Amygdala (tissue), 56 donors: ENCODE data around the gene NTN4.
"Not testable (repeated sequence)": the region's sequence is repeated elsewhere in the genome, so short reads cannot be mapped to it uniquely, and the experiment has no call there.

Source experiments
- DNase-seq, 56 donors: peaks; one replicate each; lab custom pipeline; 2025; lab: John Stamatoyannopoulos, UW

Gene NTN4

GRCh38 chr12:95633732-95634465 is 156.7 kb downstream of the NTN4 start:
- no peak for DNase-seq

GRCh38 chr12:95633049-95633731 is 157.4 kb downstream of the NTN4 start:
- DNase-seq, result peak in 1 of 56 donors; percentile 6

- no peak for DNase-seq
Observed at GRCh38 chr12:95630496-95630895, 160.1 kb downstream of the NTN4 start.

DNA sequence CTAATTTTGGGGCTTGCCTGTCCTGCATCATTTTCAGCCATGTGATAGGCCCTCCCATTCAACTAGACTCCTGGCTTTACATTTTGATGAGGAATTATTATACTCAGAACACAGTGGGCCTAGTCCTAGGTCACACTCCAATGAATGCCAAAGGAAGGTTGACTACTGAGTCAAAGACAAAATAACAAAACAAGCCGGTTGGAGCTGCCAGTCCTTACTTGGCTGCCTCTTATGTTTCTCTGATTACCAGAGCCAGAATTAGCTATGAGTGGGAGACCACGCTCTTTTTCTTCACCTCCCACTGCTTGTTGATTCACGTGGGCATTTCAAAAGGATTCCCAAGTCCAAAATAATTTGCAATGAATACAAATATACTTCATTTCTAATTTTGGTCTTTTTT is 161.2 kb downstream of the NTN4 start:
- peak in 6 of 56 donors; percentile 3 to 30 (median 6) for DNase-seq

DNA sequence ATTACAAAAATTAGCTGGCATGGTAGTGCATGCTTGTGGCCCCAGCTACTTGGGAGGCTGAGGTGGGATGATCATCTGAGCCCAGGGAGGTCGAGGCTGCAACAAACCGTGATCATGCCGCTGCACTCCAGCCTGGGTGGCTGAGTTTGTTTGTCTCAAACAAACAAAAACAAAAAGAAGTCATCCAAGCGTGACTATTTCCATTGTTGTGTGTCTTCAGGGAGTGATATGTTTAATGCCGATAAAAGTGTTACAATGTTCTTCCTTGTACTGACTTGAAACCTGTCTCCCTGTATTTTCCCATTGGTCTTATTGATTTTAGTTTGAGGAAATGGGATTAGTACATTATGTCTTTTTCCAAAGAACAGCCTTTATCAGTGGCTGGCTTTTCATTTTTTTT is 163.7 kb downstream of the NTN4 start:
- DNase-seq, result no peak

DNA sequence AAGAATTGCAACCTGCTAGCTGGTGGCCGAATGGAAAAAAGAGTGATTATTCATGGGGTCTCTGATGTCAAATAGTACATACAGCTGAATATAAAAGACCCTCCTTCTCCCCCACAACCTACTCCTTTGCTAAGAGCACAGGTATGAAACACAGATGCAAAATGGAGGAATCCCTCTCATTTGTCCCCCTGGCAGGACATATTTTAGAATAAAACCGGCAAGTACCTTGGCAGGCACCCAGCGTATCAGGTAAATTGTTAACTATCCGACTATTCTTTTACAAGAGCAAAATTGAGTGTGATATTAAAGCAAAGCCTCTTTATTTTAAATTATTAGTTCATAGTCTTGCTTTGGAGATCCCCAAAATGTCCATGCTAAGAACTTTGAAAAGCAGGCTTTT is 165.6 kb downstream of the NTN4 start:
- no peak for DNase-seq

DNA sequence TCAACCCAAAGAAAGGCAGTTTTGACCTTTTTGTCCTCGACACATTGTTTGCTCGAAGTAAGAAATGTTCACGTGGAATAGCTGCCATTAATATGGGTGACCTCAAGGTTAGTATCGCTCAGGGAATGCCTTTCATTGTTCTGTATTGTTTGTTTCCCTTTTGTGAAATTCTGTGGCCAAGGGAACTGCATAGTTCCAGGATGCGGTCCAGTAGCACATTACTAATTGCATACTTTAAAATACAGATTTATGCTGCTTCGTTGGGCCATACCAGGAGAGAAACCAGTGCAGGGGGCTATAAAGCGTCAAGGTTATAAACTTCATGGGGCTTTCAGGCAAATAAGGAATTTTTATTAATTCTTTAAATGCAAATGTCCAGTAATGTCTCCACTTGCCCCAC is 166.0 kb downstream of the NTN4 start:
- no peak for DNase-seq

DNA sequence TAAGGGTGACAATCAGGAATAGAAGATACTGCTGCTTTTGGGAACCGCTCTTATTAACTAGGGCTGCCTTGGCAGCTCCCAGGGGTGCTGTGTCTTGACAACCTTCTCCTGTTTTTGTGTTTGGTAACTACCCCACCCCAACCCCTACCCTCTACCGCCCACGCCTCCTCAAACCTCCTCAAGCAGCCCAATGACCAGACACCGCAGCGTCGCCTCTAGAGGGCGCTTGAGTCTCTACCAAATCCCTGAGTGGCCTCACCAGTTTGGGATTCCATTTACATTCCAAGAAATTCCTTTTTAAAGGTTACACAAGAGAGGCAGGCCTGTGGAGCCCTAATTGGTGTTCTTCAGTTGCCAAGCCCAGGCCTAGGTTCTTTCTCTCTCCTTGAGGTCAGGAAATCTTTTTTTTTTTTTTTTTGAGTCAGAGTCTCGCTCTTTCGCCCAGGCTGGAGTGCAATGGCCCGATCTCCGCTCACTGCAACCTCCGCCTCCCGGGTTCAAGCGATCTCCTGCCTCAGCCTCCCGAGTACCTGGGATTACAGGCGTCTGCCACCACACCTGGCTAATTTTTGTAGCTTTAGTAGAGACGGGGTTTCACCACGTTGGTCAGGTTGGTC is 166.9 kb downstream of the NTN4 start:
- peak in 21 of 56 donors; percentile 2 to 61 (median 12) for DNase-seq

- DNase-seq, result no peak
Observed at GRCh38 chr12:95622879-95623278, 167.7 kb downstream of the NTN4 start.

GRCh38 chr12:95621725-95622124 is 168.8 kb downstream of the NTN4 start:
- DNase-seq, result no peak

DNA sequence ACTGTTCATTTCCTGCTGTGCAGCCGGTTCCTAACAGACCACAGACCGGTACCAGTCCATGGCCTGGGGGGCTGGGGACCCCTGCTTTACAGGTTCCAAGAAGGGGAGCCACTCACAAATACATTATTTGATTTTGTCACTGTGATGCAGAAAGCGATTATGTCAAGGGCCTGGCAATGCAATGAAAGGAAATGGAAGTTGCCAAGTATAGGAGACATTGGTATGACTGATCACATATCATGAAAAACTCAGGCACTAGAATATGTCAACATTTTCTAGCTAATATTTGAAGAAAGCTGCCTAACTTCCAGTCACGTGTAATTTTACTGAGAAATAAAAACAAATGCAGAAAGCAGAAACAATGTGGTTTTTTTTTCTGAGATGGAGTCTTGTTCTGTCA is 170.4 kb downstream of the NTN4 start:
- no peak for DNase-seq

GRCh38 chr12:95616470-95616869 is 174.1 kb downstream of the NTN4 start:
- DNase-seq, result not testable (repeated sequence)

DNA sequence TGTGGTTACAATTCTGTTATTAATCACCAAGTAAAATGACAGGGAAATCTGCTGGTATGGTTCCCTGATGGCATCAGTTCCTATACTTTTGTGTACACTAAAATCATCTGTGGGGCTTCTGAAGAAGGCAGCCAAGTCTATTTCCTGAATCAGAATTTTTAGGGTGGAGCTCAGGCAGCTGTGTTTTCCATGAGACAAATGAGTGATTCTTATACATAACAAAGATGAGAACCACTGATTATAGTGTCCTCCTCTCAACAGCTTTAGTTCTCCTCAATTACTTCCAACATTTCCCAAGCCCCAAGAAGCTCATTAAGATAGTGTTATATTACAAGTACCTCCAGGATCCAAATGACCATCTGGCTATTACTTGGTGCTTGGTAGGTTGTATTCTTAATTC is 174.8 kb downstream of the NTN4 start:
- DNase-seq, result no peak

- no peak for DNase-seq
Observed at GRCh38 chr12:95614390-95614982, 176.1 kb downstream of the NTN4 start.

- DNase-seq, result no peak
Observed at GRCh38 chr12:95613021-95613420, 177.5 kb downstream of the NTN4 start.

DNA sequence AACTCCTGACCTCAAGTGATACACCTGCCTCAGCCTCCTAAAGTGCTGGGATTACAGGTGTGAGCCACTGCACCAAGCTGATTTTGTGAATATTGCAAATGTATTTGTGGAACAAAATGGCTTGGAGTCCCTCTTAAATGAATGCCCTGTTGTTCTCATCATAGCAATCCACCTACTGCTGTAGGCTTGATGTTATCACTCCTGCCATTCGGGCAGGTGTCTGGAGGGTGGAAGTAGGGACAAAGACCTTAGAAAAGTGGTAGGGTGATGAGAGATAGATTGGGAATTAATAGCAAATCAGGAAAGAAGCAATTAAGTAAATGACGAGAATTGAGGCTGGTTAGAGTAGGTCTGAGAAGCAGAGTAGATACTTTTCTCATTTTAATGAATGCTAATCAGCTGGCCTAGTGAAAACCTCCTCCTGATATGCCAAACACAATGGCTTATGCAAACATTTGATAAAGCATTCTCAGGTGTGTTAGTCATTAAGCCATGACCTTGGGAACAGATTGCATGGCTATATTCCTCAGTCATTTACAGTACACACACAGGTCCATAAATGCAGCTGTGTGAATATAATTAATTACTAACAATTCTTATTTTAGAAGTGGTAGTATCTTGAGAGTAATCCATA is 178.8 kb downstream of the NTN4 start:
- DNase-seq, result no peak

GRCh38 chr12:95608252-95609033 is 182.1 kb downstream of the NTN4 start:
- DNase-seq, result peak in 7 of 56 donors; percentile 3 to 19 (median 6)
